A673 (cell line): Measurements from ENCODE around the gene MYRIP.
"Not testable (repeated sequence)": the region's sequence is repeated elsewhere in the genome, so short reads cannot be mapped to it uniquely, and the experiment has no call there.

Source experiments
- CTCF ChIP-seq: fragments of 300-800, 200-600 bp; sonication (generic); conservative IDR thresholded peaks from 2 replicates; pipeline ENCODE4 v1.5.1; 2017; ENCODE audit warnings: low read depth, mild to moderate bottlenecking, antibody characterized with exemption, low read length, moderate library complexity, mixed read lengths
- EZH2 ChIP-seq: fragments of 200-600 bp; sonication (generic); IDR thresholded peaks from 2 replicates; pipeline ENCODE4 v1.6.1; 2017; ENCODE audit warnings: borderline replicate concordance, low read depth, mild to moderate bottlenecking, mixed read lengths, antibody characterized with exemption, low read length; ENCODE audit not compliant: poor library complexity, severe bottlenecking

GRCh38 chr3:40077139-40077538 lies 267.7 kb downstream of the MYRIP start:
- not testable (repeated sequence) for TF ChIP-seq CTCF, EZH2
